ENCODE data around the gene IL1RAPL2.

Gene IL1RAPL2

GRCh38 chrX:105277132-105277531, 711.1 kb downstream of the IL1RAPL2 start:
- no peak for DNase-seq

DNA sequence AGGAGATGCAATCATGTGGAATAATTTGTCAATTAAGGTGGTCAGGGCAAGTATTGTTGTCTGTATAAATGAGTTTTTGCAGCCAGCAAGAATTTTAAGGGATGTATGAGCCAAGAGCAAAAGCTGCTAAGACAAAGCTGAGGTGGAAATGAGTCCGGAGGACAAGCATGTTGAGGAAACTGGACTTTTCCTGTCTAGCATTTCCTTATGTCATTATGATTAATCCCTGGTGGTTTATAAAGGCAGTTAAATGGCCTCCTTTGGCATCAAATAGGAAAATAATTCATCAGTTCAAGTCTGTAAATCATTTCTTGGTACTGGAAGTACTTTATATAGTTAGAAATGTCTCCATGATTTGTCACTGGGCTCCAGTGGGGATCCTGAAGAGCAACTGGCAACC, 716.1 kb downstream of the IL1RAPL2 start:
- DNase-seq = no peak

- no peak for DNase-seq
Measured at GRCh38 chrX:105297041-105297440, 731.0 kb downstream of the IL1RAPL2 start.

DNA sequence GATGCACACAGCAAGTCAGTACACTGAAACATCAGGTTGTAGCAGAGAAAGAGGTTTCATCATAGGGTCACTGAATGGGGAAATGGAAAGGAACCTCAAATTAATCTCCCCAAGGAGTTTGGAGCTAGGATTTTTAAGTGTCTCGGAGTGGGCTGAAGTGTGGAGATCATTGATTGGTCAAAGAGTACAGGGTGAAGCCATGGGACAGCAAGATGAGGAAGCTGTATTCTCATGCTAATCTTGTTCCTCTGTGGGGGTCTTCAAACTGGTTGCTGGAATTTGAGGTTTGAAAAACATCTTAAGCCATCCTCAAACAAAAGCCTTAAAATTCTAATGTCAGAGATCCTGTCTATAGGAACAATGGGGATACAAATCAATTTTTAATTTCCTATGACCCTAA, 733.3 kb downstream of the IL1RAPL2 start:
- DNase-seq = no peak

DNA sequence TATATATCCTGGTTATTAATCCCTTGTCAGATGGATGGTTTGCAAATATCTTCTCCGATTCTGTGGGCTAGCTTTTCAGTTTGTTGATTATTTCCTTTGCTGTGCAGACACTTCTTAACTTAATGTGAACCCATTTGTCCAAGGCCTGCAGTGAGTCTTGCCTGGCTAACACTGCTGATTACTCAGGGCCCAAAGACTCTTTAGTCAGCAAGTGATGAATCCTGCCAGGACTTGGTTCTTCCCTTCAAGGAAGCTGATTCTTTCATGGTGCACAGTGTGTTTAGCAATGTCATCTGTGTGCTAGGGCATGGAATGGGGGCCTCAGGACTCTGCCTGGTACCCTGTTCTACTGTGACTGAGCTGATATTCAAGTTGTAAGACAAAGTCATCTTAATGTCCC, 736.2 kb downstream of the IL1RAPL2 start:
- no peak for DNase-seq

GRCh38 chrX:105307762-105308161, 741.8 kb downstream of the IL1RAPL2 start:
- no peak for DNase-seq

GRCh38 chrX:105313596-105313995, 747.6 kb downstream of the IL1RAPL2 start:
- no peak for DNase-seq

- no peak for DNase-seq
Measured at GRCh38 chrX:105314458-105314857, 748.5 kb downstream of the IL1RAPL2 start.

DNA sequence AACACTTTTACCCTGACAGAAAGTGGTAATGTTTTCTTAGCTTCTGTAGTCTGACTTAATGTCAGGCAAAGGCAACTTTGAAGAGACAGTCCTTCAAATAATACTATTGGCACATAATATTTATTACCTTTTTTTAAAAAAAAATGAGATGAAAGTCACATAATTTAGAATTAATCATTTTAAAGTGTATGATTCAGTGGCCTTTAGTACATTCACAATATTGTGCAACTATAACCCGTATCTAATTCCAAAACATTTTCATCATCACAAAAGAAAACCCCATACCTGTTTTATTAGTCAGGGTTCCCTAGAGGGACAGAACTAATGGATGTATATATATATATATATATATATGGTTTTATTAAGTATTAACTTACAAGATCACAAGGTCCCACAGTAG, 749.2 kb downstream of the IL1RAPL2 start:
- DNase-seq = no peak

GRCh38 chrX:105317117-105317516, 751.1 kb downstream of the IL1RAPL2 start:
- DNase-seq = no peak

DNA sequence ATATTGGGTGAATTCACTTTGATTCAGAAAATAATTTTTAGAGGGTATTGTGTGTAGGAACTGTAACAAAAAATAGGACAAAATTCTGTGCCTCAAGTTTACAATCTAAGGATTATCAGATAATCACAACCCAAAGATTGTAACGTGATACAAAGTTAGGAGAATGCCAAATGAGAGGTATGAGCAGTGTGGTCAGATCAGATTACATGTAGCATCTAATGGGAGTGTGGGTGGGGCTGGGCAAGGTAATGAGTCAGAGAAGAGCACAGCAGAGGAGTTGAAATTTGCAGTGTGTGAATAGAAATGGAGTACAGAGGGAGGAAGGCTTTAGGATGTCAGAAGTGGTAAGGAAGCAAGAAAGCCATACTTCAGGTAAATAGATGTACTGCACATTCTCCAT, 757.9 kb downstream of the IL1RAPL2 start:
- DNase-seq = no peak

DNA sequence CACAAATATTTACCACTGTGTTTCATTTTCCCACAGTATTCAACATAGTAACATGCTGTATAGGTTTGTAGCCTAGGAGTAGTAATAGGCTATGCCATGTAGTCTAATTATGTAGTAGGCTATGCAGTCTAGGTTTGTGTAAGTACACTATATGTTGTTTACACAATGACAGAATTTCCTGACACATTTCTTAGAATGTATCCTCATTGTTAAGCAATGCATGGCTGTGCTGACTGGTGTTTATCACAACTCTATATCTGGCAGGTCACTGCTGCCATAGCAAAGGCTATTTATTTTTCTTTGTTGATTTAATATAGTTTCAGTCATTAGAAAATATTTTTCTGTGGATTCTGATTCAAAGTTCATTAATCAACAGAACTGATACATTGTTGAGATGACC, 762.8 kb downstream of the IL1RAPL2 start:
- DNase-seq = no peak

GRCh38 chrX:105331244-105331643, 765.2 kb downstream of the IL1RAPL2 start:
- no peak for DNase-seq

DNA sequence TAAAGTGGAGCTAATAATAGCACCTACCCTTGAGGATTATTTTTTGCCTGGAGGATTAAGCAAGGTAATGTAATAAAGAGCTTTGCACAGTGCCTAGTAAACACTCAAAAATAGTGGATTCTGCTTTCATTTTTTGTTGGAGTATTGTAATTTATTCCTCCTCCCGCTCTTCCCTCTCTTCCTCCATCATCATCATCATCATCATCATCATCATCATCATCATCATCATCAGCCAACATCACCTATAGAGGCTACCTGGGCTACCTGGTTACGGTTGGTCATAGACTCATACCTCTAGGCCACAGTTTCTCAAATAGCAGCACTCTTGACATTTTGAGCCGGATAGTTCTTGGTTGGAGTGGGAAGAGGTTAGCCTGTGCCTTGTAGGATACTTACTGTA, 781.4 kb downstream of the IL1RAPL2 start:
- DNase-seq = no peak

DNA sequence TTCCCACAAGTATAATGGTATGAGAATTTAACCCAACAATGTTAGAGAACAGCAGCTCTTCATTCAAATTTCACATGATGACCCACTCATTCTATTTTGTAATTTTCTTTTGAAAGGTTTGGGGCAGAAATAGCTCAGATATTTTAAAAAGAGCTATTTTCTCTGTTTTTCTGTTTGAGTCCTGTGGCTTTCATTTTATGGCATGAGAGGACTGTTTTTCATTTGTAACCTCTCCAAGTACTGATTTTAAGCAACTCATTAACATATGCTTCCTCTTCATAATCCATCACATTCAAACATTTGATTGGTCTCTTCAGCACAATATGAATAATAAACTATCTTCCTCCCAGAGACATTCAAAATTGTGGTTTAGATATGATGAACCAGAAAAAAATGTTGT, 783.5 kb downstream of the IL1RAPL2 start:
- DNase-seq = no peak

- DNase-seq = no peak
Measured at GRCh38 chrX:105375816-105376215, 809.8 kb downstream of the IL1RAPL2 start.

GRCh38 chrX:105424729-105425128, 858.7 kb downstream of the IL1RAPL2 start:
- DNase-seq = no peak

- DNase-seq = no peak
Measured at GRCh38 chrX:105451401-105451800, 885.4 kb downstream of the IL1RAPL2 start.

- no peak for DNase-seq
Measured at GRCh38 chrX:105458846-105459245, 892.8 kb downstream of the IL1RAPL2 start.

DNA sequence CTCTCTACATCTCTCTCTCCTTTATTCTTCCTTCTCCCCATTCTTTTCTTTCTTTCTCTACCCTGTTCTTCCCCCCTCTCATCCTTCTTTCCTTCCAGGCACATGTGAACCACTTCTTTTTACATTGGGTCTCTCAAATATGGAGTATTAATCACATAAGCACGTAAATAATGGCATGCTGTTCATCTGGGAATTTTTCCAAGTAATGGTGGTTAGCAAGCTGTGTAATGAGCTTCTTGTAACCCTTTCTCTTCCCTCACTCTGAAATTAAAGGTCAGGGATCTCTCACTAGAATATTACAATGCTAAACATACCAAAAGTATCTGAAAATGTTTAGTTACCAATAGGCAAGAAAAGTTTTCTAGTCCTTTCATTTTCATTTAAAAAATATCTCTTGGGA, 894.4 kb downstream of the IL1RAPL2 start:
- no peak for DNase-seq

DNA sequence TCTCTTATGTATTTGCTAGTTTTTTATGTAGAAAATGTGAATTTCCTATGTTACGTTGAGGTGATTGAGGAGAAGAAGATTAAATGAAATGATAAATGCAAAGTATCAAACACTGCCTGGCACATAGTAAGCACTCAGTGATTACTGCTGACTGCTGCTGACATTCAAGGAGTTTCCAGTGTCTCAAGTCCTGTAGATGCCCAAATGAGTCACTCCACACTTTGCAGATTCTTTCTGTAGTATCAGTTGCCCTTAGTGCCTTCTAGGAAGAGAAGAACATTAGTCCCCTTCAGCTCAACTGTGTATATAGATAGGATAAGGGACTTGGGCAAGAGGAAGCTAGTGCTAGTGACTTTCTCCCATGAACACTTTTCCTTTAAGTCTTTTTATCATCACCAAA, 895.0 kb downstream of the IL1RAPL2 start:
- no peak for DNase-seq

GRCh38 chrX:105462186-105462585, 896.2 kb downstream of the IL1RAPL2 start:
- no peak for DNase-seq

DNA sequence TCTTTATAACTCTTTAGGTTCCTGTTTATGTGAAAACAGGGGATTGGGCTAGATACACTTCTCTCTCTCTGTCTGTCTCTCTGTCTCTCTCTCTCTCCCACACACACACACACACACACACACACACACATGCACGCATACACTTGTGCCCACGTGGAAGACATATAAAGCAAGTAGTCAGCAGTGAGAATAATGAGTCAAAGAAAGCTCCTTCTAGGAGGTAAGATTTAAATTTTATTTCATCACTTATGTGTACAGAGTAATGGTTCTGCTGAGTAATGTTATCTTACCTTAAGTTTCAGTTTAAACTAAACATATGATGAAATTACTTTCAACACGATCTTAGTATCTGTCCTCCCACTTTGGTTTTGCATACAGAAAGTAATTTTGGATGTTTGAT, 897.5 kb downstream of the IL1RAPL2 start:
- DNase-seq = no peak

DNA sequence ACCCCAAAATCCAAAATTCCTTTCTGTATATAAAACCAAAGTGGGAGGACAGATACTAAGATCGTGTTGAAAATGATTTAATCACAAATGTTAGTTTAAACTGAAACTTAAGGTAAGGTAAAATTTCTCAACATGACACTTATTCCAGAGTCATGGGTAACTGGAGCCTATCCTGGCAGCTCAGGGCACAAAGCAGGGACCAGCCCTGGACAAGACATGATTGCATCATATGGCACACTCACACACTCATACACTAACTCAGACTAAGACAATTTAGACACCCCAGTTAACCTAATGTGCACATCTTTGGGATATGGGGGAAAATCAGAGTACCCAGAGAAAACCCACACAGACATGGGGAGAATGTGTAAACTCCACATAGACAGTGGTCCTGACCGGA, 898.6 kb downstream of the IL1RAPL2 start:
- no peak for DNase-seq

DNA sequence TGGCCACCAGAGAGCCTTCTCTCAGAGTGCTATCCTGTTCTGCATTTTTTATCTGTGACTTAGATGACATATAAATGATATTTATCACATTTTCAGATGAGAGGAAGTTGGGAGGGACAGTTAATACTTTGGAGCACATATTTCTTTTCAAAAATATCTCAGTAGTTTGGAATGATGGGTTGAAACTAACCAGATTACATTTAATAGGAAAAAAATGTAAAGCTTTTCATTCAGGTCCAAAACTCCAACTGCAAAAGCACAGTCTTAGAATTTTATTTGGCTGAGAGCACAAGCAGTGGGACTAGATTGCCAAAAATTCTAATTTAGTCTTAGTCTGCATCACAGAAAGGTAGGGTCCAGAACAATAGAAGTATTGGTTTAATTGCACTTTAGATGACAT, 902.7 kb downstream of the IL1RAPL2 start:
- DNase-seq = no peak

- DNase-seq = no peak
Measured at GRCh38 chrX:105471597-105471996, 905.6 kb downstream of the IL1RAPL2 start.

All from NCI-H187 treated with DMSO at 0.1 percent for 48 hours (cell line).